NCI-H1694 (cell line): ENCODE measurements around the gene BBS9.
"Not testable (repeated sequence)": the region's sequence is repeated elsewhere in the genome, so short reads cannot be mapped to it uniquely, and the experiment has no call there.

Source experiments
- DNase-seq: peaks from one replicate; lab custom pipeline; 2025; lab: John Stamatoyannopoulos, UW

Gene BBS9

GRCh38 chr7:33276325-33276724 is 147.0 kb downstream of the BBS9 start:
- DNase-seq: no peak

- no peak for DNase-seq
Observed at GRCh38 chr7:33276729-33277128, 147.4 kb downstream of the BBS9 start.

- DNase-seq: no peak
Observed at GRCh38 chr7:33278095-33278494, 148.7 kb downstream of the BBS9 start.

- no peak for DNase-seq
Observed at GRCh38 chr7:33286501-33286900, 157.1 kb downstream of the BBS9 start.

GRCh38 chr7:33287738-33288137 is 158.4 kb downstream of the BBS9 start:
- DNase-seq: no peak

- DNase-seq: no peak
Observed at GRCh38 chr7:33298848-33299247, 169.5 kb downstream of the BBS9 start.

GRCh38 chr7:33299425-33299824 is 170.1 kb downstream of the BBS9 start:
- DNase-seq: no peak

GRCh38 chr7:33300131-33300530 is 170.8 kb downstream of the BBS9 start:
- DNase-seq: no peak

GRCh38 chr7:33300742-33301141 is 171.4 kb downstream of the BBS9 start:
- no peak for DNase-seq

GRCh38 chr7:33303978-33304557 is 174.7 kb downstream of the BBS9 start:
- not testable (repeated sequence) for DNase-seq

GRCh38 chr7:33307205-33307604 is 177.8 kb downstream of the BBS9 start:
- no peak for DNase-seq

GRCh38 chr7:33310546-33310945 is 181.2 kb downstream of the BBS9 start:
- DNase-seq: no peak

- no peak for DNase-seq
Observed at GRCh38 chr7:33325754-33326484, 196.6 kb downstream of the BBS9 start.

GRCh38 chr7:33326485-33326848 is 197.1 kb downstream of the BBS9 start:
- DNase-seq: no peak

GRCh38 chr7:33327427-33327826 is 198.1 kb downstream of the BBS9 start:
- DNase-seq: no peak

- peak; percentile 14 for DNase-seq
Observed at GRCh38 chr7:33334349-33334748, 205.0 kb downstream of the BBS9 start.

GRCh38 chr7:33336820-33337219 is 207.5 kb downstream of the BBS9 start:
- DNase-seq: no peak

GRCh38 chr7:33339074-33339790 is 209.9 kb downstream of the BBS9 start:
- DNase-seq: no peak

GRCh38 chr7:33346055-33346454 is 216.7 kb downstream of the BBS9 start:
- DNase-seq: no peak

- no peak for DNase-seq
Observed at GRCh38 chr7:33350577-33350976, 221.2 kb downstream of the BBS9 start.

GRCh38 chr7:33351709-33352108 is 222.3 kb downstream of the BBS9 start:
- no peak for DNase-seq

GRCh38 chr7:33354201-33354600 is 224.8 kb downstream of the BBS9 start:
- DNase-seq: no peak

- DNase-seq: no peak
Observed at GRCh38 chr7:33355386-33355785, 226.0 kb downstream of the BBS9 start.
